NT2/D1 (cell line): ENCODE data around the gene CSNK2A1.

Experiments
- DNase-seq: peaks from one replicate; pipeline ENCODE4 v3.0.0-alpha.2; 2011; ENCODE audit warnings: low read depth, low spot score
- H3K27me3 ChIP-seq: 2 replicates; pipeline ENCODE4 v1.6.0; 2011; ENCODE audit warnings: mild to moderate bottlenecking; ENCODE audit not compliant: insufficient read length, insufficient read depth
- H3K36me3 ChIP-seq: 2 replicates; pipeline ENCODE4 v1.6.1; 2011; ENCODE audit warnings: mild to moderate bottlenecking, low read length, mixed read lengths; ENCODE audit not compliant: insufficient read depth, insufficient read length
- H3K4me1 ChIP-seq: 2 replicates; pipeline ENCODE4 v1.5.1; 2011; ENCODE audit not compliant: insufficient read depth, insufficient read length
- H3K4me3 ChIP-seq: 2 replicates; pipeline ENCODE4 v1.5.1; 2011; ENCODE audit warnings: low read depth; ENCODE audit not compliant: insufficient read length
- H3K9ac ChIP-seq: 2 replicates; pipeline ENCODE4 v1.6.0; 2011; ENCODE audit warnings: low read depth; ENCODE audit not compliant: insufficient read length
- H3K9me3 ChIP-seq: 2 replicates; pipeline ENCODE4 v1.5.1; 2011; ENCODE audit warnings: mild to moderate bottlenecking, low read length; ENCODE audit not compliant: insufficient read depth
- SUZ12 ChIP-seq: IDR thresholded peaks from 2 replicates; pipeline ENCODE4 v1.6.1; 2011; ENCODE audit not compliant: insufficient read length, insufficient read depth; ENCODE audit errors: extremely low read depth
- YY1 ChIP-seq: IDR thresholded peaks from 2 replicates; pipeline ENCODE4 v1.6.1; 2011; ENCODE audit not compliant: insufficient read length, insufficient read depth
- ZNF274 ChIP-seq: IDR thresholded peaks from 2 replicates; pipeline ENCODE4 v1.6.1; 2011; ENCODE audit warnings: mild to moderate bottlenecking, low read depth, low read length

The CSNK2A1 gene

DNA sequence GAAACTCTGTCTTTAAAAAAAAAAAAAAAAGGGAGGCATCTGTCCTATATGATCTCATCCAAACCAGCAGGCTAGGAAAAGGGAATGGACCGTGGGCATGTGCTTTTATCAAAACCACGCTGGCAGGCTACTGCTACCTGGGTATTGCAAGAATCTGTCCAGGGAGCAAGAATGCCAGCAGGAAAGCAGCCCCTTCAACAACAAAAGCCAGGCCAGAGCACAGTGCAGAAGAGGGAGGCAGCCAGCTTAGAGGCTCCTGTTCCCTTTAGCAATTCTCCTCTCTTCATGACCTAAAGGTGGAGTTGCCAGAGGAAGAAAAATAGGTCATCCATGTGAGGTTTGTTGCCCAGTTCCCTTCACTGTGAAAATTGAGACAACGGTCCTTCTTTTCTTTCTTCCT is 99.5 kb downstream of the CSNK2A1 start:
- no peaks in the 10 kb centered on the region for H3K4me1 ChIP-seq
- TF ChIP-seq YY1 (no peak), ZNF274 (no peak), SUZ12 (no peak)

GRCh38 chr20:443223-443775 is 100.3 kb downstream of the CSNK2A1 start:
- Histone ChIP-seq H3K4me3 (no peak overlapping the region), H3K4me1 (no peaks in the 10 kb centered on the region), H3K36me3 (peaks cover 70% of the 10 kb centered on the region), H3K9ac (no peak overlapping the region), H3K27me3 (no peaks in the 10 kb centered on the region), H3K9me3 (no peaks in the 10 kb centered on the region)
- TF ChIP-seq YY1 (no peak), ZNF274 (no peak), SUZ12 (no peak)
- DNase-seq = no peak

More for the DNA sequence above, 99.5 kb downstream of the CSNK2A1 start:
- no peaks in the 10 kb centered on the region for H3K9me3 ChIP-seq
- no peak overlapping the region for H3K9ac ChIP-seq
- DNase-seq = no peak
- no peaks in the 10 kb centered on the region for H3K27me3 ChIP-seq
- H3K36me3 ChIP-seq = peaks cover 62% of the 10 kb centered on the region
- H3K4me3 ChIP-seq = no peak overlapping the region

DNA sequence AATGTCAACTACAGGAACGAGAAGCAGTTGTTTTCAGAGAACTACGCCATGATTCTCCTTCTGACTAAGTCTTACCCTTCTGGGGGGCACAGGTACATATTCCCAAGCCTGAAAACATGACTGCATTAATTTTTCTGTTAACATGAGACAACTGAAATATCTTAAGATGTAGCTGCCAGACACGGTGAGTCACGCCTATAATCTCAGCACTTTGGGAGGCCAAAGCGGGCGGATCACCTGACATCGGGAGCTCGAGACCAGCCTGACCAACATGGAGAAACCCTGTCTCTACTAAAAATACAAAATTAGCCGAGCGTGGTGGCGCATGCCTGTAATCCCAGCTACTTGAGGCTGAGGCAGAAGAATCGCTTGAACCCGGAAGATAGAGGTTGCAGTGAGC is 103.0 kb downstream of the CSNK2A1 start:
- Histone ChIP-seq H3K9me3 (no peaks in the 10 kb centered on the region), H3K9ac (no peak overlapping the region), H3K4me1 (no peaks in the 10 kb centered on the region), H3K27me3 (peaks cover 2% of the 10 kb centered on the region), H3K36me3 (peaks cover 84% of the 10 kb centered on the region), H3K4me3 (no peak overlapping the region)
- no peak for DNase-seq
- TF ChIP-seq ZNF274 (no peak), YY1 (no peak), SUZ12 (no peak)

DNA sequence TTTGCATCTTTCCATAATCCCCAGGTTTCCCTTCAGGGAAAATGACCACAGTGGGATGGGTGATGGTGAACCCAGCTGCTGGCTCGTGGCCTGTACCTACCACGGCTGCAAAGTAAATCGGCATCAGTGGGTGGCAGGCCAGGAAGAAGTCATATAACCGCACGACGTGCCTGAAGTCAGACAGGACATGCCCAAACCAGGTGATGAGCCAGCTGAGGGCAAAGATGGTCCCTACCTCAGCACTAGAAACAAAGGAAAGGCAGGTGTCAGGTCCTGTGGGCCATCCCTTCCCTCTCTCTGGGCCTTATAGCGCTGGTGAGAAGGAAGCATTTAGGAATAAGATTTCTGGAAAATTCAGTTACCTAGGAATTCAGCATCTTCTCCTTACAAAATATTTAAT is 103.4 kb downstream of the CSNK2A1 start:
- Histone ChIP-seq H3K27me3 (peaks cover 5% of the 10 kb centered on the region), H3K9me3 (no peaks in the 10 kb centered on the region), H3K9ac (no peak overlapping the region), H3K4me1 (no peaks in the 10 kb centered on the region), H3K4me3 (no peak overlapping the region), H3K36me3 (peaks cover 89% of the 10 kb centered on the region)
- no peak for TF ChIP-seq ZNF274
- TF ChIP-seq SUZ12 = no peak
- no peak for TF ChIP-seq YY1
- DNase-seq = no peak

DNA sequence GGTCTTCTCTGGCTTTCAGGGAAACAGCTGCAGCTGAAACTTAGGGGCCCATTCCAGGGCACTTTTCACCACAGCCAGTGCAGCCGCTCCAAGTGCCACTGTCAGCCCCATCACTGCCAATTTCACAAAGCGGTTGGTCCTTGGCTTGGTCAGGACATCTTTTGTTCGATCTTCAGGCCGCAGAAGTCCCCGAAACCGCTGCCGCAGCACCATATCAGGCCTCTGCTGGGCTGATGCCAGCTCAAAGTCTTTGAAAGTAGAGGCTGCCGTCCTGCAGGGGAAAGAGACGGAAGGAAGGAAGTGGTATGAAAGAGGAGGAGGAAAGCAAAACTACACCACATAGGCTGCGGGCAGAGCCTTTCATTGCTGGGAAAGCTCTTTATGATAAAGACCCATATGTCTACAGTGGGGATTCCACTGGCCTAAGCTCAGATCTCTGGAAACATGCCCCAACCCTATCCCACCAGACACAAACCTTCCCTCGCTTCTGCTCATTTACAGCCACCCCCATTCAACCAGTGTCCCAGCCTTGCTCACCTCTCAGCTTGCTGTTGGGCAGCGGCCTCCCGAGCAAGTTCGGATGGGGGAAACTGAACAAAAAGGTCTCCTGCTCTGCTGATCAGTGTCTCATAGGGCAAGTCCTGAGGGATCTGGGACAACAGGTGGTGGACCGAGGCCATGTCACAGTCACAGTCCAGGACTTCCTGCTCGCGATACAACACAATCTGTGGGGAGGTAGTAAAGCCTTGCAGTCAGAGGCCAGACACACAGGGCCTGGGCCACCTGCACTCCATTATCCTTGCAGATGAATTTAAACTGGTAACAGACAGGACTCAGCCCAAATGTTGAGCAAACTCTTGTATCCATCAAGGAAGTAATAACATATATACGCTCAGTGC is 104.8 kb downstream of the CSNK2A1 start:
- no peaks in the 10 kb centered on the region for H3K9me3 ChIP-seq
- TF ChIP-seq YY1 (no peak), SUZ12 (no peak), ZNF274 (no peak)
- H3K4me3 ChIP-seq = no peak overlapping the region
- H3K4me1 ChIP-seq = peaks cover 6% of the 10 kb centered on the region
- H3K9ac ChIP-seq = no peak overlapping the region
- peaks cover 5% of the 10 kb centered on the region for H3K27me3 ChIP-seq
- DNase-seq = no peak
- peaks cover 87% of the 10 kb centered on the region for H3K36me3 ChIP-seq

DNA sequence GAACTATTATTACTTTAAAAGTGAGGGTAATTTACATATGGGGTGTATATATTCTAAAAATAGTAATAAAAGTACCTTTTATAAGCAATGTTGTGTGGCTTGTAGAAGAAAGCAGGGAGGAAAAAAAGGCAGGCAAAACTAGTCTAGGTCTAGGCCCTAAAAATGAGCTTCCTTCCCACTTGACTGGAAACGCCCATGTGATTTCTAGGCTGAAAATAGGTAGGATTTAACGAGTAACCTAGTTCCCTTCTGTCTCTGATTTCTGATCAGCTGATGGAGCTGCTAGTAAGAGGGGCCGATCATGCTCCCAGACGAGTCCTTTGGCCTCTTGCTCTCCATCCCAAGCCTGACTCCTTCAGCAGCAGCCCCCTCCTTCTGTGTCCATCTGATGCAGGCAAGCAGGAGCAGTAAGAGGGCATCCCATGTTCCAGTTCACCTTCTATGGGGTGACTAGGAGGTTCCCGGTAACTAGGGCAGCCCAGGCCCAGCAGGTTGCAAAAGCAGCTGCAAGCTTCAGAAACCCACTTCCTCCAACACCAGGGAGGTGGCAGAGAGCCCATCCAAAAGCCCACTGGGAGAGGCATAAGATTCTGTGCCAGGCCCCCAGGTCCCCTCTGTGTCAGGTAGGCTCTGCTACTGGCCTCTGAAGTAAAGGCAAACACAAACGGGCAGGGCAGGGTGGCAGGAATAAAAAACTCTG is 105.7 kb downstream of the CSNK2A1 start:
- peaks cover 89% of the 10 kb centered on the region for H3K36me3 ChIP-seq
- peaks cover 9% of the 10 kb centered on the region for H3K4me1 ChIP-seq
- no peak overlapping the region for H3K4me3 ChIP-seq
- TF ChIP-seq YY1 (no peak), ZNF274 (no peak), SUZ12 (no peak)
- no peak for DNase-seq
- H3K9me3 ChIP-seq = no peaks in the 10 kb centered on the region
- no peak overlapping the region for H3K9ac ChIP-seq
- H3K27me3 ChIP-seq = peaks cover 5% of the 10 kb centered on the region

DNA sequence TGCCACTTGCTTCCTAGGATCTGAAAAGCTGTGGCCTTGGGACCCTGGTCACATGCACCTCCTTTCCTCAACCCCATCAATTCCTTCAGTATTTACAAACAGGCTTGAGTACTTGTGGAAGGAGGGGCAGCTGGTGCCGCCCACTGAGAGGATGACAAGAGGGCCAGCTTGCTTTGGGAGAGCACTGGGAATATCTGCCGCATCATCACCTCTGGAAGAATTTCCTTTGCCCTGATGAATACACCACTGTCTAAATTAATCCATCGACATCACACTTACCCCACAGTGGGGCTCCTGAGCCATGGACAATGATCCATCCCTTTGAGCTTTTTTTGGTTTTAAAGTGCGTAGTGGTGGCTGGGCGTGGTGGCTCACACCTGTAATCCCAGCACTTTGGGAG is 107.1 kb downstream of the CSNK2A1 start:
- Histone ChIP-seq H3K36me3 (peaks cover 89% of the 10 kb centered on the region), H3K9me3 (no peaks in the 10 kb centered on the region), H3K27me3 (peaks cover 5% of the 10 kb centered on the region), H3K4me3 (no peak overlapping the region), H3K9ac (no peak overlapping the region), H3K4me1 (peaks cover 12% of the 10 kb centered on the region)
- TF ChIP-seq ZNF274 = no peak
- TF ChIP-seq SUZ12 = no peak
- no peak for TF ChIP-seq YY1
- DNase-seq = no peak
